ENCODE data around the gene IFFO2.

Gene IFFO2

DNA sequence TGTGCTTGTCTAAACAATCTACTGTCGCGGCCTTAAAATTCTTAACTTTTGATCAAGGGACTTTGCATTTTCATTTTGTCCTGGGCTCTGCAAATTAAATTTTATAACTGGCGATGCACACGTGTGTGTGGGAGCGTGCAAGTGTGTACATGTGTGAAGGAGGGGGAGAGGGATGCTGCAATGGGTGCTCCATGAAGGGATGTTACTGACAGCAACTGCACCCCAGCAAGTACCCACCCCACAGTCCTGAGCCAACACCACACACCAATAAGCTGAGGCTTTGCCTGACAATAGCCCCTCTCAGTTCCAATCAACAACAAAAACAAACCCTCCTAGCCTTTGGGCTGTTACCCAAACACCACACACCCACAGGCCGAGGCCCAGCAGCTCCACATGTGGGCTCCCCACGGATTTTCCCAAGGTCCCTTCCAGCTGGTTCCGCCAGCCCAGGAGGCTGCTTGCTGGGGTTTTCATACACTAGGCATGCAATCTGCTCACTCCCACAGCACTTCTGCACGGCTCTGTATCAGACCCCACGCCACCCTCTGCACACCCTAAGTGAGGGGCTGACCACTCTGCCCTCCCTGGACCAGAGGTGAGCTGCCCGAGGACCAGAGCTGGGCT is 32.8 kb upstream of the IFFO2 start:
- no peak for ATAC-seq

DNA sequence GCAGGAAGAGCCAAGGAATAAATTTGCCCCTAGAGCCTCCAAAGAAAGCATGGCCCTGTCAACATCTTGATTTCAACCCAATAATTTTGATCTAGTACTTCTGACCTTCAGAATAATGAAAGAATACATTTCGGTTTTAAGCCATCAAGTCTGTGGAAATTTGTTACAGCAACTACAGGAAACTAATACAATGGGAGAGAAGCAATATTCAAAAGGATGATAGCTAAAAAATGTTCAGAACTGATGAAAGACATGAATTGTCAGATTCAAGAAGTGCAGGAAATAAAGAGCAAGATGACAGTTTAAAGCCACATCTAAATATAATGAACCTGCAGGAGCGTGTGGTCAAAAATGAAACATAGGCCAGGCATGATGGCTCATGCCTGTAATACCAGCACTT is 24.8 kb upstream of the IFFO2 start:
- no peak for ATAC-seq
- no peak for TF ChIP-seq SNAI2 (CRISPR knock-in tag; IDR thresholded peaks at IDR 0.05)
- TF ChIP-seq, protein P1, sequence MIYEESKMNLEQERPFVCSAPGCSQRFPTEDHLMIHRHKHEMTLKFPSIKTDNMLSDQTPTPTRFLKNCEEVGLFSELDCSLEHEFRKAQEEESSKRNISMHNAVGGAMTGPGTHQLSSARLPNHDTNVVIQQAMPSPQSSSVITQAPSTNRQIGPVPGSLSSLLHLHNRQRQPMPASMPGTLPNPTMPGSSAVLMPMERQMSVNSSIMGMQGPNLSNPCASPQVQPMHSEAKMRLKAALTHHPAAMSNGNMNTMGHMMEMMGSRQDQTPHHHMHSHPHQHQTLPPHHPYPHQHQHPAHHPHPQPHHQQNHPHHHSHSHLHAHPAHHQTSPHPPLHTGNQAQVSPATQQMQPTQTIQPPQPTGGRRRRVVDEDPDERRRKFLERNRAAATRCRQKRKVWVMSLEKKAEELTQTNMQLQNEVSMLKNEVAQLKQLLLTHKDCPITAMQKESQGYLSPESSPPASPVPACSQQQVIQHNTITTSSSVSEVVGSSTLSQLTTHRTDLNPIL (CRISPR knock-in tag; IDR thresholded peaks at IDR 0.05; ENCODE audit: low read depth): no peak
- no peak for TF ChIP-seq ISL1 (CRISPR knock-in tag; IDR thresholded peaks at IDR 0.05)
- TF ChIP-seq, protein P2, sequence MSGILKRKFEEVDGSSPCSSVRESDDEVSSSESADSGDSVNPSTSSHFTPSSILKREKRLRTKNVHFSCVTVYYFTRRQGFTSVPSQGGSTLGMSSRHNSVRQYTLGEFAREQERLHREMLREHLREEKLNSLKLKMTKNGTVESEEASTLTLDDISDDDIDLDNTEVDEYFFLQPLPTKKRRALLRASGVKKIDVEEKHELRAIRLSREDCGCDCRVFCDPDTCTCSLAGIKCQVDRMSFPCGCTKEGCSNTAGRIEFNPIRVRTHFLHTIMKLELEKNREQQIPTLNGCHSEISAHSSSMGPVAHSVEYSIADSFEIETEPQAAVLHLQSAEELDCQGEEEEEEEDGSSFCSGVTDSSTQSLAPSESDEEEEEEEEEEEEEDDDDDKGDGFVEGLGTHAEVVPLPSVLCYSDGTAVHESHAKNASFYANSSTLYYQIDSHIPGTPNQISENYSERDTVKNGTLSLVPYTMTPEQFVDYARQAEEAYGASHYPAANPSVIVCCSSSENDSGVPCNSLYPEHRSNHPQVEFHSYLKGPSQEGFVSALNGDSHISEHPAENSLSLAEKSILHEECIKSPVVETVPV (CRISPR knock-in tag; IDR thresholded peaks at IDR 0.05): no peak
- TF ChIP-seq ZNF70 (CRISPR knock-in tag; IDR thresholded peaks at IDR 0.05): no peak
- no peak for TF ChIP-seq TCF4 (CRISPR knock-in tag; IDR thresholded peaks at IDR 0.05; ENCODE audit: borderline replicate concordance)
- no peak for TF ChIP-seq TOX (CRISPR knock-in tag; IDR thresholded peaks at IDR 0.05; ENCODE audit: borderline replicate concordance)
- TF ChIP-seq, protein P3, sequence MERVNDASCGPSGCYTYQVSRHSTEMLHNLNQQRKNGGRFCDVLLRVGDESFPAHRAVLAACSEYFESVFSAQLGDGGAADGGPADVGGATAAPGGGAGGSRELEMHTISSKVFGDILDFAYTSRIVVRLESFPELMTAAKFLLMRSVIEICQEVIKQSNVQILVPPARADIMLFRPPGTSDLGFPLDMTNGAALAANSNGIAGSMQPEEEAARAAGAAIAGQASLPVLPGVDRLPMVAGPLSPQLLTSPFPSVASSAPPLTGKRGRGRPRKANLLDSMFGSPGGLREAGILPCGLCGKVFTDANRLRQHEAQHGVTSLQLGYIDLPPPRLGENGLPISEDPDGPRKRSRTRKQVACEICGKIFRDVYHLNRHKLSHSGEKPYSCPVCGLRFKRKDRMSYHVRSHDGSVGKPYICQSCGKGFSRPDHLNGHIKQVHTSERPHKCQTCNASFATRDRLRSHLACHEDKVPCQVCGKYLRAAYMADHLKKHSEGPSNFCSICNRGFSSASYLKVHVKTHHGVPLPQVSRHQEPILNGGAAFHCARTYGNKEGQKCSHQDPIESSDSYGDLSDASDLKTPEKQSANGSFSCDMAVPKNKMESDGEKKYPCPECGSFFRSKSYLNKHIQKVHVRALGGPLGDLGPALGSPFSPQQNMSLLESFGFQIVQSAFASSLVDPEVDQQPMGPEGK (CRISPR knock-in tag; IDR thresholded peaks at IDR 0.05; ENCODE audit: borderline replicate concordance): no peak
- TF ChIP-seq CSDC2 (CRISPR knock-in tag; IDR thresholded peaks at IDR 0.05): no peak
- no peak for TF ChIP-seq ESRRG (CRISPR knock-in tag; IDR thresholded peaks at IDR 0.05)
- TF ChIP-seq, protein P4, sequence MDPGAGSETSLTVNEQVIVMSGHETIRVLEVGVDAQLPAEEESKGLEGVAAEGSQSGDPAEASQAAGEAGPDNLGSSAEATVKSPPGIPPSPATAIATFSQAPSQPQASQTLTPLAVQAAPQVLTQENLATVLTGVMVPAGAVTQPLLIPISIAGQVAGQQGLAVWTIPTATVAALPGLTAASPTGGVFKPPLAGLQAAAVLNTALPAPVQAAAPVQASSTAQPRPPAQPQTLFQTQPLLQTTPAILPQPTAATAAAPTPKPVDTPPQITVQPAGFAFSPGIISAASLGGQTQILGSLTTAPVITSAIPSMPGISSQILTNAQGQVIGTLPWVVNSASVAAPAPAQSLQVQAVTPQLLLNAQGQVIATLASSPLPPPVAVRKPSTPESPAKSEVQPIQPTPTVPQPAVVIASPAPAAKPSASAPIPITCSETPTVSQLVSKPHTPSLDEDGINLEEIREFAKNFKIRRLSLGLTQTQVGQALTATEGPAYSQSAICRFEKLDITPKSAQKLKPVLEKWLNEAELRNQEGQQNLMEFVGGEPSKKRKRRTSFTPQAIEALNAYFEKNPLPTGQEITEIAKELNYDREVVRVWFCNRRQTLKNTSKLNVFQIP (CRISPR knock-in tag; IDR thresholded peaks at IDR 0.05; ENCODE audit: borderline replicate concordance, low read depth): no peak

More for the DNA sequence above, 32.8 kb upstream of the IFFO2 start:
- TF ChIP-seq OSR1 (CRISPR knock-in tag; IDR thresholded peaks at IDR 0.05) (no peak), ZNF8 (CRISPR knock-in tag; IDR thresholded peaks at IDR 0.05) (no peak), BACH2 (CRISPR knock-in tag; IDR thresholded peaks at IDR 0.05; ENCODE audit: borderline replicate concordance) (no peak), ZNF70 (CRISPR knock-in tag; IDR thresholded peaks at IDR 0.05) (no peak), ZFP30 (CRISPR knock-in tag; IDR thresholded peaks at IDR 0.05) (no peak), TCF4 (CRISPR knock-in tag; IDR thresholded peaks at IDR 0.05; ENCODE audit: borderline replicate concordance) (no peak), RARB (CRISPR knock-in tag; IDR thresholded peaks at IDR 0.05) (no peak), ESRRG (CRISPR knock-in tag; IDR thresholded peaks at IDR 0.05) (no peak), TOX (CRISPR knock-in tag; IDR thresholded peaks at IDR 0.05; ENCODE audit: borderline replicate concordance) (no peak), ZC3H10 (CRISPR knock-in tag; IDR thresholded peaks at IDR 0.05) (no peak), ISL1 (CRISPR knock-in tag; IDR thresholded peaks at IDR 0.05) (no peak), ARNTL (CRISPR knock-in tag; IDR thresholded peaks at IDR 0.05; ENCODE audit: borderline replicate concordance, low read depth) (no peak), GLIS3 (CRISPR knock-in tag; IDR thresholded peaks at IDR 0.05) (no peak)
- TF ChIP-seq, protein P5, sequence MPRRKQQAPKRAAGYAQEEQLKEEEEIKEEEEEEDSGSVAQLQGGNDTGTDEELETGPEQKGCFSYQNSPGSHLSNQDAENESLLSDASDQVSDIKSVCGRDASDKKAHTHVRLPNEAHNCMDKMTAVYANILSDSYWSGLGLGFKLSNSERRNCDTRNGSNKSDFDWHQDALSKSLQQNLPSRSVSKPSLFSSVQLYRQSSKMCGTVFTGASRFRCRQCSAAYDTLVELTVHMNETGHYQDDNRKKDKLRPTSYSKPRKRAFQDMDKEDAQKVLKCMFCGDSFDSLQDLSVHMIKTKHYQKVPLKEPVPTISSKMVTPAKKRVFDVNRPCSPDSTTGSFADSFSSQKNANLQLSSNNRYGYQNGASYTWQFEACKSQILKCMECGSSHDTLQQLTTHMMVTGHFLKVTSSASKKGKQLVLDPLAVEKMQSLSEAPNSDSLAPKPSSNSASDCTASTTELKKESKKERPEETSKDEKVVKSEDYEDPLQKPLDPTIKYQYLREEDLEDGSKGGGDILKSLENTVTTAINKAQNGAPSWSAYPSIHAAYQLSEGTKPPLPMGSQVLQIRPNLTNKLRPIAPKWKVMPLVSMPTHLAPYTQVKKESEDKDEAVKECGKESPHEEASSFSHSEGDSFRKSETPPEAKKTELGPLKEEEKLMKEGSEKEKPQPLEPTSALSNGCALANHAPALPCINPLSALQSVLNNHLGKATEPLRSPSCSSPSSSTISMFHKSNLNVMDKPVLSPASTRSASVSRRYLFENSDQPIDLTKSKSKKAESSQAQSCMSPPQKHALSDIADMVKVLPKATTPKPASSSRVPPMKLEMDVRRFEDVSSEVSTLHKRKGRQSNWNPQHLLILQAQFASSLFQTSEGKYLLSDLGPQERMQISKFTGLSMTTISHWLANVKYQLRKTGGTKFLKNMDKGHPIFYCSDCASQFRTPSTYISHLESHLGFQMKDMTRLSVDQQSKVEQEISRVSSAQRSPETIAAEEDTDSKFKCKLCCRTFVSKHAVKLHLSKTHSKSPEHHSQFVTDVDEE (CRISPR knock-in tag; IDR thresholded peaks at IDR 0.05): no peak
- TF ChIP-seq, protein P4 (CRISPR knock-in tag; IDR thresholded peaks at IDR 0.05; ENCODE audit: borderline replicate concordance, low read depth): no peak
- TF ChIP-seq, protein P2 (CRISPR knock-in tag; IDR thresholded peaks at IDR 0.05): no peak
- TF ChIP-seq, protein P1 (CRISPR knock-in tag; IDR thresholded peaks at IDR 0.05; ENCODE audit: low read depth): no peak
- TF ChIP-seq, protein P3 (CRISPR knock-in tag; IDR thresholded peaks at IDR 0.05; ENCODE audit: borderline replicate concordance): no peak
